LNCaP clone FGC (cell line): ENCODE data around the gene PI4KB.

Experiments
- DNase-seq: peaks from one replicate; pipeline ENCODE4 v3.0.0-alpha.2; 2011; ENCODE audit warnings: low read depth
- H3K4me3 ChIP-seq: 2 replicates; pipeline ENCODE4 v1.5.1; 2011; ENCODE audit warnings: mild to moderate bottlenecking, low read depth, low read length, control low read depth
- CTCF ChIP-seq: IDR thresholded peaks from 2 replicates; pipeline ENCODE4 v1.5.1; 2012; ENCODE audit warnings: mild to moderate bottlenecking; ENCODE audit not compliant: control insufficient read depth, insufficient read depth; ENCODE audit errors: extremely low read depth

The PI4KB gene

GRCh38 chr1:151311589-151312331, 15.5 kb downstream of the PI4KB start:
- DNase-seq, result no peak
- TF ChIP-seq CTCF, result no peak
- H3K4me3 ChIP-seq, result no peak overlapping the region

DNA sequence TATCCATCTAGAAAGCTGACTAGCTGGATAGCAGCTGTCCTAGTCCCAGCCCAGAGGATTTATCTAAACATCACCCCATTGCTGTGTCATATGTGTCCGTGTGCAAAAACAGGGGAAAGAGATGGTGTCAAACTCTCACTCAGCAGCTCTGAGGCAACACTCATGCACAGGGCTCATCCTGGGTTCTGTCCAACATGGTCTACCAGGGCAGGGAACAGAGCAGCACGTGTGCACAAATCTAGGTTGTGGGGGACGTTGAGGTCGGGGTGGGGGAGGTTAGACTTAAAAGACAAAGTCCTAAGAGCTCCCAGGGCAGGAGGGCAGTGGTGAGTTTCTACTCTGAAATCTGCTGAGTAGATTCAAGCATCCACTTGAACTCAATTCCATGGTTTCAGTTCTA, 16.2 kb downstream of the PI4KB start:
- no peak overlapping the region for H3K4me3 ChIP-seq
- no peak for DNase-seq
- TF ChIP-seq CTCF, result no peak

DNA sequence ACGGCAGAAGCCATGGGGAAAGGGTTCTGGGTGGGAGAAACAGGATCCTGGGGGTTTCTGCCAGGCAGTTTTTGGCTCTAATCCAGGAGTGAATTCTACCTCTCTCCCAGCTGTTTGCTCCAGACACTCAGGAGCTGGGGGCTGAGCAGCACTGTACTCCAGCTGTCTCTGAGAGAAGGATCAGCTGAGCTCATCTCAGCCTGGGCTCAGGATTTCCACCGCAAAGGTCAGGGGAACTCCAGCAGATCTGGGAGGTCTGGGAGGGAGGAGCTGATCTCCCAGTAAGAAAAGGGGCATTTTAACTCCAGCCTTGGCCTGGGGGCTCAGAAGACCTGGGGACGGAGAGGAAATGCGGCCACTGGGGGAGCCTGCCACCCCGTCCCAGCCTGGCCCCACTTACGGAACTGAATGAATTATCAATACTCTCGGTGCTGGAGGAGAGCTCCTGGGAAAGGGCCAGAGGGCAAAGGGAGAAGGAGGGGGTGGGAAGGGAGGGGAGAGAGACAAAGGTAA, 17.3 kb downstream of the PI4KB start:
- no peak for DNase-seq
- H3K4me3 ChIP-seq, result no peak overlapping the region
- TF ChIP-seq CTCF, result no peak

DNA sequence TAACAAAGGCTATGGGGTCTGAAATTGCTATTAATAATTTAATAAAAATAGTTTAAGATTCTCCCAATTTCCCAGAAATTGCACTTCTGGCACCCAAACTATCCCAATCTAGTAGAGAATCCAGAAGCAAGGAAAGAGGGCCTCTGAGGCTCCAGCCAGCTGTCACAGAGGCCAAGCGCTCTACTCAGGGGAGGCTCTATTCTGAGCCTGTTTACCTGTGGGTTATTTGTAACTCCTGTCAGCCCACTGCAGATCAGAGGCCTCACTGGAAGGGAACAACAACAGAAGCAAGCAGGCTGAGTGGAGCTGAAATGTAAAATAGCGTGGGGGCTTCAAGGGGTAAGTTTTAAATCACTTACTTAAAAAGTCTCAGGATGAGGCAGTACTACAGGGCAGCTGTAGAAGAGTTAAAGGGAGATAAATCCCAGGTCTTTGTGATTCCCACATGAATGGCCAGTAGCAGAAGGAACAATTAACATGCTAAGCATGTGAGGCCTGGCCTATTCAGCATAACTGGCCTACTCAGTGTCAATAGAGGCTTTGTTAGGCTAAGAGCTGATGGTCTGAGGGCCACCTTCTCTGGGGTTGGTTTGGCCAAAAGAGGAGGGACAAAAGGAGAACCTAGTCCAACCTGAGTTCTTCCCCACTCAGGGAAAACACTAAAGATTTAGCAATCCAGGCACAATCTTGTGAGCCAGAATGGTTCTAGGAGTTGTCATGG, 32.3 kb downstream of the PI4KB start:
- TF ChIP-seq CTCF, result no peak
- DNase-seq, result no peak
- H3K4me3 ChIP-seq, result no peak overlapping the region

DNA sequence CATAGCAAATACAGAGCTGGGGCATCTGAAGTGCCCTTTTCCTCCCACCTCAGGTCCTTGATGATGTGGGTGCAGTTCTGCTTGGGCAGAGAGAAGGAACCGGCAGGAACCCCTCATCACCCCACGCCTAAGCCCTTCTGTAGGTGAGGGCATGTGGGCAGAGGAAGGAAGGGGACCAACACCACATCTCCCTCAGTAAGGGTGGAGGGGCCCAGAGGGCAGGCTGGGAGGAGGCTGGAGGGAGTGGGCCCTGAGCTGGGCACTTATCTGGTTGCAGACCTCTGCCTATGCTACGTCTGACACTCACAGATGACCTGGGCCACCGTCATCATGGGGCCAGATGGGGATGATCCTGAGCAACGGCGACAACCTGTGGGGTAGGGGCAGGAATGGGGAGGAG, 34.1 kb downstream of the PI4KB start:
- DNase-seq, result no peak
- no peak for TF ChIP-seq CTCF
- no peak overlapping the region for H3K4me3 ChIP-seq

DNA sequence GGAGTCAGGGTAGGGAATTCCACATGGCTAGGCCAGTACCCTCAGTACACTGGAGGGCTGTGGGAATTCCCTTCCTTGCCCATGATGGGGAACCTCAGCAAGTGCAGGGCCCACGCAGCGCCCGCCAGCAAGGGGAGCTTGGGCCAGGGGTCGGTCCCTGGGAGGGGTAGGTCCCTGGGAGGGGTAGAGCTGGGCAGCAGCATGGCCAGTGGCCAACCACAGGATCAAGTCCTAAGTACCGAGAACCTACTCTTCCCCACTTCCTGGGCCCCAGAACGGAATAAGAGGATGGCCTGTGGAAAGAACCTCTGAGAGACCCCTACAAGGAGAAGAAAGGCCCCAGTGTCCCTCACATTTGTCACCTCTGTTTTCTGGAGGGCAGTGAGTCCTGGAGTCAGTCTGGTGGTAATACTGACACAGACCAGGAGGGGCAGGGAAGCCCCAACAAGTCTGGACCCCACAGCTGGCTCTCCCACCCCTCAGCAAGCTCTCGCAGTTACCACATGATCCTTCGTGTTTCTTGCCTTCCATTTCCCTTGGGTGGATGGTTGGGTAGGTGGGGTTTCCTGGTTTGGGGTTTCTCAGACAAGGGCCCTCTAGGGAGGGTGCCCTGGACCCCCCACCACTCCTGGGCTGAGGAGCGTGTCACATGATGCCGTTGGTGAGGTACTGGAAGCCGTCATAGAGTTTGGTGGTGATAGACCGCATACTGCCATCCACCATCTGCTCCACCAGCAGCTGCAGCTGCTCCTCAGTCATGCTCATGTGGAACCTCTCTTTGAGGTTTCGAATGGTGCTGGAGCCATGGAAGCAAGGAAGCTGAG, 34.8 kb downstream of the PI4KB start:
- no peak overlapping the region for H3K4me3 ChIP-seq
- TF ChIP-seq CTCF, result no peak
- DNase-seq, result no peak
